Renal pelvis (tissue), 4 donors: ENCODE data around the gene VTCN1. TPM values are rescaled to one million over a fixed set of nuclear protein-coding genes. Genes with fewer than 3 reads are reported as not detected.

Experiments
- DNase-seq: peaks from one replicate; pipeline ENCODE4 v3.0.0-alpha.2; 2013
- polyA plus RNA-seq, 3 donors: library from polyadenylated mRNA; unstranded; fragments of 120-200 nt; gene quantifications; one replicate each; pipeline ENCODE4 v1.2.1, GENCODE V29; 2013; ENCODE audit not compliant: insufficient read length in 3 of 3

VTCN1 gene
- polyA plus RNA-seq, 3 donors = 16.7 to 32.1 (median 25.0) TPM

GRCh38 chr1:117215019-117215418 lies 4.3 kb upstream of the VTCN1 start:
- DNase-seq = no peak

- DNase-seq = no peak
These were observed 2.3 kb upstream of the VTCN1 start for GRCh38 chr1:117213046-117213445.

- DNase-seq = no peak
These were observed 341 bp downstream of the VTCN1 start for GRCh38 chr1:117210386-117210785.

- peak; percentile 8 for DNase-seq
These were observed 1.6 kb downstream of the VTCN1 start for GRCh38 chr1:117209094-117209493.

- DNase-seq = no peak
These were observed 2.1 kb downstream of the VTCN1 start for GRCh38 chr1:117208580-117208979.

GRCh38 chr1:117205368-117205767 lies 5.4 kb downstream of the VTCN1 start:
- no peak for DNase-seq

GRCh38 chr1:117201808-117202207 lies 8.9 kb downstream of the VTCN1 start:
- no peak for DNase-seq

- no peak for DNase-seq
These were observed 12.6 kb downstream of the VTCN1 start for GRCh38 chr1:117198097-117198496.

- no peak for DNase-seq
These were observed 21.0 kb downstream of the VTCN1 start for GRCh38 chr1:117189726-117190125.

- DNase-seq = no peak
These were observed 21.8 kb downstream of the VTCN1 start for GRCh38 chr1:117188816-117189437.

- no peak for DNase-seq
These were observed 22.4 kb downstream of the VTCN1 start for GRCh38 chr1:117188170-117188815.

GRCh38 chr1:117183112-117183511 lies 27.6 kb downstream of the VTCN1 start:
- no peak for DNase-seq

- no peak for DNase-seq
These were observed 28.4 kb downstream of the VTCN1 start for GRCh38 chr1:117182319-117182718.

GRCh38 chr1:117181630-117182041 lies 29.1 kb downstream of the VTCN1 start:
- no peak for DNase-seq

- no peak for DNase-seq
These were observed 30.4 kb downstream of the VTCN1 start for GRCh38 chr1:117180147-117180967.

GRCh38 chr1:117179471-117179870 lies 31.3 kb downstream of the VTCN1 start:
- DNase-seq = no peak

GRCh38 chr1:117178756-117179155 lies 32.0 kb downstream of the VTCN1 start:
- DNase-seq = no peak

- no peak for DNase-seq
These were observed 33.4 kb downstream of the VTCN1 start for GRCh38 chr1:117177376-117177775.

- DNase-seq = no peak
These were observed 34.1 kb downstream of the VTCN1 start for GRCh38 chr1:117176579-117176978.

- no peak for DNase-seq
These were observed 35.9 kb downstream of the VTCN1 start for GRCh38 chr1:117174851-117175250.

GRCh38 chr1:117173691-117174090 lies 37.0 kb downstream of the VTCN1 start:
- DNase-seq = no peak

- no peak for DNase-seq
These were observed 37.7 kb downstream of the VTCN1 start for GRCh38 chr1:117173006-117173405.

- no peak for DNase-seq
These were observed 38.7 kb downstream of the VTCN1 start for GRCh38 chr1:117171900-117172511.
